ENCODE measurements around the gene IQSEC2.

DNA sequence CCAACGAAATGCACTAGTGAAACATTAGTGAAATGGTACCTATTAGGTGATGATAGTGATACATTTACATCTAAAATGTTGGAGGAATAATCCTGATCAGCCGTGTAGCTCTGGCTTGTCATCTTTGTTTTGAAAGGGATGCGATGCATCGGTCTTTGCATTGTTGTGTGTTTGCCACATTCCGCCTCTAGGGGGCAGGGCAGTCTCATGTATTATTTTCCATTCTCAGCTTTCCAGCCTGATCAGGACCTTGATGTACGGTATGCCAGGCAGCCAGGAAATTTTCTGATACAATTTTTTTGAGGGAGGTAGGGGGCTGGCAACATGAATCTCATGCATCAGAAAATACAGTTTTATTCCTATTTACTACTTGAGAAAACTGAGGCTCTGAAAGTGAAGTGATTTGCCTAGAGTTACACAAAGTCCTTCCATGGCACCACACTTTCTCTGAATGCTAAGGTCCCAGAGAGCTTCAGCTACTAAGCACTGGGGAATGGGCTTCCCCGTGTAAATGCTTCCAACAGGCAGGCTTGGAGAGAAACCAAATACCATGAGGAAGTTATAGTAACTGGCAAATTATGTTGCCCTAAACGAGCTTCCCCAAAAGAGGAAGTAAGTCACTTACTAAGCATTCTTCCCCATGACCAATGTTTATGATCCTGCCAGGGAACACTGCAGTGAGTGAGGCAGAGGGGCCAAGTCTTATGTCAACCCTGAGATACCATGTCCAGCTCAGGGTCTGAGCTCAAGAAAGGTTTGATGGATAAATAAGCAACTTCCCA, 31.8 kb upstream of the IQSEC2 start:
- TF ChIP-seq YY1 (IDR thresholded peaks at IDR 0.05; ENCODE audit: insufficient read depth, insufficient read length): no peak
- TF ChIP-seq ZNF274 (IDR thresholded peaks at IDR 0.05; ENCODE audit: low read depth, low read length): no peak
- TF ChIP-seq SUZ12 (IDR thresholded peaks at IDR 0.05; ENCODE audit: extremely low read depth, insufficient read depth, insufficient read length): no peak
